ENCODE results near the gene NFKBIB.
"Not testable (repeated sequence)": the region's sequence is repeated elsewhere in the genome, so short reads cannot be mapped to it uniquely, and the experiment has no call there.

Gene NFKBIB

GRCh38 chr19:38875656-38876395 is 23.9 kb upstream of the NFKBIB start:
- DNase-seq: no peak

GRCh38 chr19:38877781-38878574 is 21.8 kb upstream of the NFKBIB start, which contains the start of gene RINL:
Gene RINL (minus strand): TSS chr19:38878275. CDS start chr19:38876742, 1,533 bp downstream.
- DNase-seq: peak; percentile 63 to 75

GRCh38 chr19:38878575-38879399 is 21.0 kb upstream of the NFKBIB start:
- DNase-seq: no peak

GRCh38 chr19:38879400-38879751 is 20.4 kb upstream of the NFKBIB start:
- DNase-seq: no peak

GRCh38 chr19:38880076-38880881 is 19.5 kb upstream of the NFKBIB start:
- DNase-seq: no peak

- DNase-seq: no peak
Observed at GRCh38 chr19:38880882-38881609, 18.7 kb upstream of the NFKBIB start.

- no peak for DNase-seq
Observed at GRCh38 chr19:38883286-38883685, 16.5 kb upstream of the NFKBIB start.

- not testable (repeated sequence) for DNase-seq
Observed at GRCh38 chr19:38884691-38885090, 15.1 kb upstream of the NFKBIB start.

GRCh38 chr19:38888876-38889275 is 10.9 kb upstream of the NFKBIB start:
- no peak for DNase-seq

- no peak for DNase-seq
Observed at GRCh38 chr19:38889803-38890202, 10.0 kb upstream of the NFKBIB start.

- DNase-seq: no peak
Observed at GRCh38 chr19:38890686-38891085, 9.1 kb upstream of the NFKBIB start.

GRCh38 chr19:38891771-38892170 is 8.0 kb upstream of the NFKBIB start:
- DNase-seq: no peak

GRCh38 chr19:38892841-38893240 is 6.9 kb upstream of the NFKBIB start:
- no peak for DNase-seq

- DNase-seq: no peak
Observed at GRCh38 chr19:38893341-38893771, 6.4 kb upstream of the NFKBIB start.

- no peak for DNase-seq
Observed at GRCh38 chr19:38894968-38895367, 4.8 kb upstream of the NFKBIB start.

GRCh38 chr19:38898788-38899446 is 852 bp upstream of the NFKBIB start:
- peak; percentile 3 to 34 for DNase-seq

- DNase-seq: peak in 1 of 2 experiments; percentile 56
Observed at GRCh38 chr19:38900202-38900629, 447 bp downstream of the NFKBIB start.

- DNase-seq: peak in 1 of 2 experiments; percentile 11
Observed at GRCh38 chr19:38900743-38901190, 998 bp downstream of the NFKBIB start.

GRCh38 chr19:38901683-38902082 is 1.9 kb downstream of the NFKBIB start:
- DNase-seq: no peak

- DNase-seq: no peak
Observed at GRCh38 chr19:38904581-38905539, 5.1 kb downstream of the NFKBIB start.

All from Kasumi-1 (cell line).